HEK293 (cell line): ENCODE measurements around the gene SH2D2A.

Experiments
- CTCF ChIA-PET: fragments of 350-600 bp; formaldehyde crosslinking; extraction: SDS; loops from one replicate; lab custom pipeline; 2021; ENCODE audit warnings: antibody characterized with exemption; lab: Yijun Ruan, JAX
- POLR2A ChIA-PET: fragments of 300-600 bp; formaldehyde crosslinking; extraction: SDS; loops from one replicate; lab custom pipeline; 2020; ENCODE audit warnings: antibody characterized with exemption, inconsistent platforms; lab: Yijun Ruan, JAX
- H3K27ac ChIP-seq: fragments of 200-500 bp; sonication (Bioruptor generic); 2 replicates; pipeline ENCODE4 v1.5.1; 2014; ENCODE audit warnings: low read depth, low read length, control low read depth, inconsistent platforms; ENCODE audit errors: extremely low read depth
- H3K36me3 ChIP-seq, 2 experiments: fragments of 200-500 bp in 1 of 2; sonication (Bioruptor generic) in 1 of 2; 1 replicate in 1 of 2; 2 replicates in 1 of 2; pipeline ENCODE4 v1.5.1; 2014 to 2017; ENCODE audit warnings: inconsistent platforms in 2 of 2, low read length in 2 of 2; ENCODE audit not compliant: control insufficient read depth in 2 of 2, insufficient read depth in 1 of 2
- H3K4me1 ChIP-seq: fragments of 200-500 bp; sonication (Bioruptor generic); 2 replicates; pipeline ENCODE4 v1.5.1; 2014; ENCODE audit warnings: mild to moderate bottlenecking, low read length, inconsistent platforms; ENCODE audit not compliant: control insufficient read depth, insufficient read depth
- H3K4me3 ChIP-seq: 2 replicates; pipeline ENCODE4 v1.5.1; 2011; ENCODE audit warnings: low read depth, mild to moderate bottlenecking, control low read depth, low read length, moderate library complexity
- H3K9me3 ChIP-seq: fragments of 200-500 bp; sonication (Bioruptor generic); 2 replicates; pipeline ENCODE4 v1.5.1; 2014; ENCODE audit warnings: low read depth, low read length, inconsistent platforms; ENCODE audit not compliant: control insufficient read depth, insufficient read depth
- CTCF ChIP-seq: fragments of 450-650 bp; formaldehyde crosslinking; IDR thresholded peaks from 2 replicates; pipeline ENCODE4 v1.5.1; 2016; ENCODE audit warnings: missing biosample characterization, missing genetic modification characterization
- GLIS2 ChIP-seq: fragments of 450-650 bp; formaldehyde crosslinking; IDR thresholded peaks from 2 replicates; pipeline ENCODE4 v1.5.1; 2016; ENCODE audit warnings: missing biosample characterization, missing genetic modification characterization
- IKZF3 ChIP-seq: fragments of 450-650 bp; IDR thresholded peaks from 2 replicates; pipeline ENCODE4 v1.5.0; 2018; ENCODE audit warnings: missing biosample characterization, mild to moderate bottlenecking, missing genetic modification characterization, moderate library complexity
- INSM2 ChIP-seq: fragments of 450-650 bp; formaldehyde crosslinking; IDR thresholded peaks from 2 replicates; pipeline ENCODE4 v1.5.1; 2016; ENCODE audit warnings: missing biosample characterization, missing genetic modification characterization
- KLF10 ChIP-seq: fragments of 450-650 bp; IDR thresholded peaks from 2 replicates; pipeline ENCODE4 v1.5.1; 2018; ENCODE audit warnings: missing biosample characterization, mild to moderate bottlenecking, missing genetic modification characterization
- OSR2 ChIP-seq: fragments of 450-650 bp; formaldehyde crosslinking; IDR thresholded peaks from 2 replicates; pipeline ENCODE4 v1.5.1; 2016; ENCODE audit warnings: missing biosample characterization, missing genetic modification characterization
- PRDM1 ChIP-seq: fragments of 450-650 bp; formaldehyde crosslinking; IDR thresholded peaks from 2 replicates; pipeline ENCODE4; 2016; ENCODE audit warnings: missing biosample characterization, missing genetic modification characterization
- RBAK ChIP-seq: fragments of 450-650 bp; formaldehyde crosslinking; IDR thresholded peaks from 2 replicates; pipeline ENCODE4 v1.5.1; 2016; ENCODE audit warnings: missing biosample characterization, missing genetic modification characterization
- SP7 ChIP-seq: fragments of 450-650 bp; formaldehyde crosslinking; IDR thresholded peaks from 2 replicates; pipeline ENCODE4 v1.5.1; 2016; ENCODE audit warnings: missing biosample characterization, missing genetic modification characterization
- WT1 ChIP-seq: fragments of 450-650 bp; formaldehyde crosslinking; IDR thresholded peaks from 2 replicates; pipeline ENCODE4 v1.5.1; 2016; ENCODE audit warnings: missing biosample characterization, missing genetic modification characterization
- YY1 ChIP-seq: fragments of 450-650 bp; formaldehyde crosslinking; IDR thresholded peaks from 2 replicates; pipeline ENCODE4 v1.5.1; 2018; ENCODE audit warnings: missing biosample characterization, missing genetic modification characterization
- ZBTB17 ChIP-seq: fragments of 450-650 bp; formaldehyde crosslinking; IDR thresholded peaks from 2 replicates; pipeline ENCODE4 v1.5.1; 2016; ENCODE audit warnings: missing biosample characterization, missing genetic modification characterization
- ZBTB8A ChIP-seq: fragments of 450-650 bp; formaldehyde crosslinking; IDR thresholded peaks from 2 replicates; pipeline ENCODE4 v1.5.1; 2016; ENCODE audit warnings: missing biosample characterization, missing genetic modification characterization
- ZIC2 ChIP-seq: fragments of 450-650 bp; formaldehyde crosslinking; IDR thresholded peaks from 2 replicates; pipeline ENCODE4 v1.5.1; 2016; ENCODE audit warnings: missing biosample characterization, missing genetic modification characterization
- ZNF132 ChIP-seq: fragments of 450-650 bp; formaldehyde crosslinking; IDR thresholded peaks from 2 replicates; pipeline ENCODE4 v1.5.1; 2017; ENCODE audit warnings: missing biosample characterization, missing genetic modification characterization, borderline replicate concordance
- ZNF155 ChIP-seq: fragments of 450-650 bp; formaldehyde crosslinking; IDR thresholded peaks from 2 replicates; pipeline ENCODE4 v1.5.1; 2016; ENCODE audit warnings: missing biosample characterization, missing genetic modification characterization
- ZNF174 ChIP-seq: fragments of 450-650 bp; formaldehyde crosslinking; IDR thresholded peaks from 2 replicates; pipeline ENCODE4 v1.5.0; 2017; ENCODE audit warnings: missing biosample characterization, mild to moderate bottlenecking, missing genetic modification characterization
- ZNF175 ChIP-seq: fragments of 450-650 bp; formaldehyde crosslinking; IDR thresholded peaks from 2 replicates; pipeline ENCODE4 v1.5.1; 2016; ENCODE audit warnings: missing biosample characterization, missing genetic modification characterization
- ZNF19 ChIP-seq: fragments of 450-650 bp; formaldehyde crosslinking; IDR thresholded peaks from 2 replicates; pipeline ENCODE4; 2016; ENCODE audit warnings: missing biosample characterization, missing genetic modification characterization, low read depth
- ZNF2 ChIP-seq: fragments of 450-650 bp; formaldehyde crosslinking; IDR thresholded peaks from 2 replicates; pipeline ENCODE4 v1.5.1; 2016; ENCODE audit warnings: missing biosample characterization, missing genetic modification characterization
- ZNF211 ChIP-seq: fragments of 450-650 bp; formaldehyde crosslinking; IDR thresholded peaks from 2 replicates; pipeline ENCODE4 v1.5.1; 2016; ENCODE audit warnings: low read depth, missing biosample characterization, missing genetic modification characterization
- ZNF223 ChIP-seq: fragments of 450-650 bp; formaldehyde crosslinking; IDR thresholded peaks from 2 replicates; pipeline ENCODE4 v1.5.1; 2016; ENCODE audit warnings: missing biosample characterization, missing genetic modification characterization
- ZNF248 ChIP-seq: fragments of 450-650 bp; formaldehyde crosslinking; IDR thresholded peaks from 2 replicates; pipeline ENCODE4 v1.5.1; 2017; ENCODE audit warnings: missing biosample characterization, missing genetic modification characterization
- ZNF354C ChIP-seq: fragments of 450-650 bp; formaldehyde crosslinking; IDR thresholded peaks from 2 replicates; pipeline ENCODE4 v1.5.1; 2016; ENCODE audit warnings: missing biosample characterization, missing genetic modification characterization, low read depth, borderline replicate concordance
- ZNF366 ChIP-seq: fragments of 450-650 bp; formaldehyde crosslinking; conservative IDR thresholded peaks from 2 replicates; pipeline ENCODE4 v1.5.1; 2016; ENCODE audit warnings: missing biosample characterization, missing genetic modification characterization
- ZNF37A ChIP-seq: fragments of 450-650 bp; IDR thresholded peaks from 2 replicates; pipeline ENCODE4 v1.5.1; 2018; ENCODE audit warnings: missing biosample characterization, missing genetic modification characterization
- ZNF510 ChIP-seq: fragments of 450-650 bp; formaldehyde crosslinking; IDR thresholded peaks from 2 replicates; pipeline ENCODE4 v1.5.1; 2018; ENCODE audit warnings: mild to moderate bottlenecking, missing genetic modification characterization, missing biosample characterization; ENCODE audit not compliant: insufficient replicate concordance
- ZNF561 ChIP-seq: fragments of 450-650 bp; IDR thresholded peaks from 2 replicates; pipeline ENCODE4 v1.5.1; 2018; ENCODE audit warnings: missing biosample characterization, missing genetic modification characterization, borderline replicate concordance
- ZNF639 ChIP-seq: fragments of 450-650 bp; formaldehyde crosslinking; IDR thresholded peaks from 2 replicates; pipeline ENCODE4 v1.5.1; 2016; ENCODE audit warnings: missing biosample characterization, missing genetic modification characterization
- ZNF654 ChIP-seq: fragments of 450-650 bp; formaldehyde crosslinking; IDR thresholded peaks from 2 replicates; pipeline ENCODE4 v1.5.1; 2016; ENCODE audit warnings: low read depth, missing biosample characterization, missing genetic modification characterization
- ZNF670 ChIP-seq: fragments of 450-650 bp; formaldehyde crosslinking; IDR thresholded peaks from 2 replicates; pipeline ENCODE4 v1.5.1; 2016; ENCODE audit warnings: missing biosample characterization, missing genetic modification characterization, low read depth
- ZNF677 ChIP-seq: fragments of 450-650 bp; IDR thresholded peaks from 2 replicates; pipeline ENCODE4 v1.5.0; 2018; ENCODE audit warnings: missing biosample characterization, mild to moderate bottlenecking, missing genetic modification characterization, moderate library complexity
- ZNF843 ChIP-seq: fragments of 450-650 bp; formaldehyde crosslinking; IDR thresholded peaks from 2 replicates; pipeline ENCODE4 v1.5.1; 2016; ENCODE audit warnings: missing biosample characterization, missing genetic modification characterization

The SH2D2A gene

GRCh38 chr1:156797212-156797871 lies 19.3 kb downstream of the SH2D2A start (continued):
- TF ChIP-seq INSM2 (tag by site-specific recombination): no peak
- TF ChIP-seq ZNF654 (tag by site-specific recombination): peak; percentile 61
- no peak for TF ChIP-seq ZNF19 (tag by site-specific recombination)
- TF ChIP-seq PRDM1 (tag by site-specific recombination): no peak
- TF ChIP-seq ZNF510: no peak
- 0 out of 2 replicates have a peak, but pooled peaks have one; percentile 33 for TF ChIP-seq ZBTB17
- 0 out of 2 replicates have a peak, but pooled peaks have one; percentile 47 for TF ChIP-seq CTCF (tag by site-specific recombination)
- TF ChIP-seq ZNF37A (tag by site-specific recombination): no peak

- H3K36me3 ChIP-seq: peaks cover 42 to 97% of the 10 kb centered on the region in 2 experiments
- no peak overlapping the region for H3K27ac ChIP-seq
- H3K4me3 ChIP-seq: no peak overlapping the region
- CTCF ChIA-PET: interaction anchor here (0.5 to 7.7 kb wide), 24 partner anchors 8 to 591 kb away, joined by 3 to 80 read pairs (median 4); partner anchors contain the start of genes INSRR, METTL25B and NTRK1
- H3K9me3 ChIP-seq: no peaks in the 10 kb centered on the region
- POLR2A ChIA-PET: interaction anchor here (0.9 kb wide), 1 partner anchor 68 kb away, joined by 3 read pairs; the partner anchor contains the start of genes ISG20L2 and METTL25B
- H3K4me1 ChIP-seq: no peaks in the 10 kb centered on the region
- no peak for TF ChIP-seq ZNF2 (tag by site-specific recombination)
- 0 out of 2 replicates have a peak, but pooled peaks have one; percentile 25 for TF ChIP-seq GLIS2 (tag by site-specific recombination)
- no peak for TF ChIP-seq ZNF670 (tag by site-specific recombination)
- 0 out of 2 replicates have a peak, but pooled peaks have one; percentile 12 for TF ChIP-seq ZNF366 (tag by site-specific recombination)
- TF ChIP-seq ZNF223 (tag by site-specific recombination): no peak
- no peak for TF ChIP-seq ZNF248 (tag by site-specific recombination)
- TF ChIP-seq ZNF639 (tag by site-specific recombination): peak; percentile 45; the same call in 1 of the 2 replicates
- peak; percentile 63 for TF ChIP-seq ZIC2 (tag by site-specific recombination)
- 0 out of 2 replicates have a peak, but pooled peaks have one; percentile 21 for TF ChIP-seq IKZF3 (tag by site-specific recombination)
- no peak for TF ChIP-seq ZNF677 (tag by site-specific recombination)
- no peak for TF ChIP-seq ZNF843
- no peak for TF ChIP-seq ZNF211
- TF ChIP-seq OSR2 (tag by site-specific recombination): 0 out of 2 replicates have a peak, but pooled peaks have one; percentile 50
- no peak for TF ChIP-seq WT1 (tag by site-specific recombination)
- TF ChIP-seq ZNF354C (tag by site-specific recombination): no peak
- no peak for TF ChIP-seq ZNF175 (tag by site-specific recombination)
- TF ChIP-seq ZNF174 (tag by site-specific recombination): no peak
- TF ChIP-seq KLF10 (tag by site-specific recombination): no peak
- no peak for TF ChIP-seq ZNF155 (tag by site-specific recombination)
- TF ChIP-seq ZNF132 (tag by site-specific recombination): no peak
- TF ChIP-seq ZBTB8A (tag by site-specific recombination): no peak
- no peak for TF ChIP-seq ZNF561 (tag by site-specific recombination)
- TF ChIP-seq RBAK (tag by site-specific recombination): no peak
- peak; percentile 95 for TF ChIP-seq SP7
- no peak for TF ChIP-seq YY1 (tag by site-specific recombination)
Measured at GRCh38 chr1:156796340-156797097, 20.1 kb downstream of the SH2D2A start.
